Measurements from ENCODE around the gene CIRBP.

Gene CIRBP

DNA sequence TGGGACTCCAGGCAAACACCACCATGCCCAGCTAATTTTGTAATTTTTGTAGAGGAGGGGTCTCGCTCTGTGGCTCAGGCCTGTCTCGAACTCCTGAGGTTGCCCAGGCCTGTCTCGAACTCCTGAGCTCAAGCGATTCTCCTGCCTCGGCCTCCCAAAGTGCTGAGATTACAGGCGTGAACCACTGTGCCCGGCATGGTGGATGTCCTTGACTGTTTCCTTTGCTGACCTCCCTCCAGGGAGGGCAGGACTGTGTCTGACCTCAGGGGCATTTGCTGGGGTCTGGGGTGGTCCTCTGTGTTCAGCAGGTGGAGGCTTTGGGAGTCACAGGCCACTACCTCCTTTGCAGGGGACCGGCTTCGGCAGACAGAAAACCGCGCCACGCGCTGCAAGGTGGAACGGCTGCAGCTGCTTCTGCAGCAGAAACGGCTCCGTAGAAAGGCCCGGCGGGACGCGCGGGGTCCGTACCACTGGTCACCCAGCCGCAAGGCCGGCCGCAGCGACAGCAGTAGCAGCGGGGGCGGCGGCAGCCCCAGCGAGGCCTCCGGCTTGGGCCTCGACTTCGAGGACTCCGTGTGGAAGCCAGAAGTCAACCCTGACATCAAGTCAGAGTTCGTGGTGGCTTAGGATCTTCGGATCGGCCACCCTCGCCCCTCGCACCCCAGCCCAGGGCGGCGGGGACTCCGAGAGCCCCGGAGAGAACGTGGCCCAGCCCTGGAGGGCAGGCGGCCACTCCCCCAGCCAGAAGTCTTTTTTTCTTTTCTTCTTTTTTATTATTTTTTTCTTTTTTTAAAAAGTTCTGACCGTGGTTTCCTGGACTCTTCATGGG is 12.3 kb upstream of the CIRBP start:
- DNase-seq: no peak

DNA sequence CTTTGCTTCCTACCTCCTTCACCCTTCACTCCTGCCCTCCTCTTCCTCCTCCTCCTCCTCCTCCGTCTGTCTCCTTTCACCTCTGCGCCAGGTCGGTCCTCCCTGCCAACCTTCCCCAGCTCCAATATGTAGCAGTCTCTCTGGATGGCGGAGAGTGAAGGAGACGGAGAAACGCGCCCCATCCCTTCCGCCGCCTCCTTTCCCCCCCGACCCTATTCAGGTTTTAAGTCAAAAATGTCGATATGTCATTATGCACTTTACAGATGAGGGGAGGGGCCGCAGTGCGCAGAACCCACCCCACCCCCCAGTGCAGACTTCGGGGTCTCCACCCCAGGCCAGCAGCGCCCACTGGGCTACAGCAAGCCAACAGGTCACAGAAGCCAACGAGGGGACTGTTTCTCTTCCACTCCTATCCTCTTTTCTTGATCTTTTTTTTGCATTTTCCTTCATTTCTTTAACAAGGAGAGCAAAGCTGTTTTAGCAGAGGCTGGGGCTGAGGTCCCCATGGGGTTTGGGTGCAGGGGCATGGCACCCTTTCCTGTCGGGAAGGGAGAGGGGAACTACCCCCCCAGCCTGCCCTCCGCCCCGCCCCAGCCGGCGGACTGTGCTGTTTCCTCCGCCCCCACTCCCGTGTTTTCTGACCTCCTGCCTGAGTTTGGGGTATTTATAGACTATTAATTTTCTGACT is 11.5 kb upstream of the CIRBP start:
- DNase-seq: no peak

- no peak for DNase-seq
These were observed 11.0 kb upstream of the CIRBP start for GRCh38 chr19:1258163-1258492.

- DNase-seq: no peak
These were observed 10.4 kb upstream of the CIRBP start for GRCh38 chr19:1258707-1259205.

GRCh38 chr19:1259206-1259875 is 9.8 kb upstream of the CIRBP start:
- peak; percentile 37 to 46 for DNase-seq

DNA sequence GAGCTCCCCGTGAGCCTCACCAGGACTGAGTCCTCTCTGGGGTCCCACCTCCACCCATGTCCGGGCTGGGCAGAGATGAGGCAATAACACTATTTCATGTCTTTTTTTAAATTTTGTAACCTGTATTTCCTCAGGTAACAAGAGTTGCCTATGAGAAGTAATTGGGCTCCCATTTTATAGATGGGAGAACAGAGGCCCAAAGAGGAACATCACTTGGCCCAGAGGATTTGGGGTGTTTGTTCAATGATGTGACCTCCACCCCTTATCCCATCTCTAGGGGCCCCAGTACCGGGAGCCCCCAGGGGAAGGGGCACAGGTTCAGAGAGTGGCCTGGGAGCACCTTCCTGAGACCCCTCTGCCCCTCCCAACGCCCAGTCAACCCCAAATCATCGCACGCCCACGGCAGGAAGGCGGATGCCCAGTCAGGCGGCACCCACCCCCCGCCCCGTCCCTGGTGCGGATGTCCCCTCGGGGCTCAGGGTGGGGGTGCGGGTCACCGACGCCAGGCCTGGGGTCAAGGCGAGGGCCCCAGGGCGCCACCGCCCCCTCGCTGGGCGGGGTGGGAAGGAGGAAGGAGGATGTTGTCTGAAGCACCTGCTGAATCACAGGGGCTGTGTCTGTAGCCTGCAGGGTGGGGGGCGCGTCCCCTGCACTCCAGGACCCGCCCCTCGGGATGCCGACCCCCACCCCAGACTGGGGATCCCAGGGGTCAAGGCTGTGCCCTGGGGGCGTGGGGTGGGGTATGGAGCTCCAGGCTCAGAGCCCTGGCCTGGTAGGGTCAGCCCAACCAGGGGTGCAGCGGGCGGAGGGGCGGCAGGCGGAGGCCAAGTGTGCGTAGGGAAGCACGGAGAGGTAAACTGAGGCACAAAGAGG is 9.0 kb upstream of the CIRBP start:
- no peak for DNase-seq

DNA sequence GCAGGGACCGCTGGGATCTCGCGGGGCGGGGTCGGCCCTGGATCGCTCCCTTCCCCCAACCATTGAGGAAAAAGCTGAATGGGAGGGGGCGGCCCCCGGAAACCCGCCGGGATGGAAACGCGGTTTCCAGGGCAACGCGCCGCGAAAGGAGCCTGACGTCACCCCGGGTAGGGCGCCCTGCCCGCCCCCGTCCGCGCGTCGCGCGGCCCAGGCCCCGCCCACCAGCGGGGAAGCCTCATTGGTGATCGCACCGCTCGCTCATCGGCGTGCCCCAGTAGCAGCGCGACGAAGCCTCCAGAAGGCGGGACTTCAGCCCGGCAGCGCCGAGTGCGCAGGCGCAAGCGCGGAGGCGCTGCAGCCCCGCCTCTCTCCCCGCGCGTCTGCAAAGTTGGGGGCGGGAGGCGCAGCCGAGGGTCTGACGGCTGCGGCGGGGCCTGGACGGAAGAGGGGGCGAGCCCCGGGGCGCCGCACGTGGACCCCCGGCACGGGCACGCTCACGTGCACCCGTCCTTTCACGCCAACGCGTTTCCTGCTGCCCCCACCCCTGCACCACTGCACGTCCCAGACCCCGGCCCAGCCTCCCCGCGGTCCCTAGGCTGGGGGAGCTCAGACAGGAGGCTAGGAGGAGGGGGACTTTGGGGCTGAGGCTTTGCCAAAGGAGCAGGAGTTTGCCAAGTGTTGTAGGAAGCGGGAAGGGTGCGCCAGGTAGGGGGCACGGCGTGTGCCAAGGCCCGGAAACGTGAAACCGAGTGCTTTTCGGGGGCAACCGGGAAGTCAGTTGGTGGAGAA is 8.2 kb upstream of the CIRBP start:
- peak; percentile 86 to 91 for DNase-seq

- DNase-seq: peak in 1 of 2 experiments; percentile 24
These were observed 7.7 kb upstream of the CIRBP start for GRCh38 chr19:1261538-1261797.

DNA sequence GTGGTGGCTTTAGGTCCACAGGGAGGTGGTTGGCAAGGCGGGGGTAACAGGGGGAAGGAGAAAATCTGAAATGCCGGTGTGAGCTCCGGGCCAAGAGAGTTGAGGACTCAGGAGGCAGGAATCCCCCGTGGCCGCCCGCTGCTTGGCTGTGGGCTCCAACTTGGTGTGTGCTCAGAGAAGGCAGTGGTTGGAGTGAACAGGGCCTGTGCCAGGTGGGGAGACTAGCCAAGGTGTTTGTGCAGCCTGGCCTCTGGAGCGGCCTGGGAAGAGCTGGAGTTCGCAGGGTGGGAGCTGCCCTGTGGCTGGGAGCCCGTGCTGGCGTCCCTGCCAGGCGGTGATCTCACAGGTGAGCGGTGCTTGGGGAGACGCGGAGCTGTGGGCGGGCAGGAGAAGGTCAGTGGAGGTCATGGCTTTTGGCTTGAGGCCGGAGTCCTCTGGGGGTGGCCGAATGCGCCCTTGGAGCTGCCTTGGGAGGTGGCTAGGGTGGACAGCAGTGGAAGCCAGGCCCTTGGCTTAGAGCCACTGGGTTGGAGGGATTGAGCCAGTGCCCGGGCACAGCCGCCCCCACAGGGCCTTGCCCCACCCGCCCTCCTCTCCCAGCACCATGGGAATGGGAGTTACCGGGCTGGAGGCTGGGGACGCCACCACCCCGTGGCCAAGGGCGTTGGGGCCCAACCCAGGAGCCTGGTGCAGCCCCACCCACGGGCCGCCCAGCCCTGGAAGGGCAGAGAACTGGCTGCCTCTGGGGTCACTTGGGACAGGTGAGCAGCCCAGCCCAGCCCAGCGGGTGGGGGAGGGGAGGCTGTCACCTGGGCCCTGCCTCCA is 7.1 kb upstream of the CIRBP start:
- DNase-seq: no peak

- DNase-seq: no peak
These were observed 6.5 kb upstream of the CIRBP start for GRCh38 chr19:1262623-1263123.

- no peak for DNase-seq
These were observed 5.9 kb upstream of the CIRBP start for GRCh38 chr19:1263188-1263587.

- DNase-seq: no peak
These were observed 4.1 kb upstream of the CIRBP start for GRCh38 chr19:1264801-1265614.

DNA sequence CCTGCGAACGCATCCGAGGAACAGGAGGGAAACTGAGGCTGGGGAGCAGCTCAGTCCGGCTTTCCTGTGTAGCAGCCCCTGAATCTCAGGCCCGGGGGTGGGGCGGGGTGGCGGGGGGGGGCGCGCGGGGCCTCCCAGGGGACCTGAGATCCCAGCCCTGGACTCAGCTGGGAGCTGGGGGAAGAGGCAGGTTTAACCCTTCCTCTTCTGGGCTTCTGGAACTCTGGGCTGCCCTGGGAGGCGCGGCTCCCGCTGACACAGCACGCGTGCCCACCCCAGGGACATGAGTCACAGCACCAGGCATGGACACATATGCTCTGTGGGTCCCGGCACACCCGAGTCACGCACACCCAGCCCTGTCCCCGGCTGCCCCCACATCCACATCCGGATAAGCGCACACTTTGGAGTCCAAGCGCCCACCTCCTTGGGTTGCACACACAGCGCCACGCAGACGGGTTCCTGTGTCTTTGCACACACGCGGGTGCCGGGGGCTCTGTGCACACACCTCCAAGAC is 3.5 kb upstream of the CIRBP start:
- no peak for DNase-seq

DNA sequence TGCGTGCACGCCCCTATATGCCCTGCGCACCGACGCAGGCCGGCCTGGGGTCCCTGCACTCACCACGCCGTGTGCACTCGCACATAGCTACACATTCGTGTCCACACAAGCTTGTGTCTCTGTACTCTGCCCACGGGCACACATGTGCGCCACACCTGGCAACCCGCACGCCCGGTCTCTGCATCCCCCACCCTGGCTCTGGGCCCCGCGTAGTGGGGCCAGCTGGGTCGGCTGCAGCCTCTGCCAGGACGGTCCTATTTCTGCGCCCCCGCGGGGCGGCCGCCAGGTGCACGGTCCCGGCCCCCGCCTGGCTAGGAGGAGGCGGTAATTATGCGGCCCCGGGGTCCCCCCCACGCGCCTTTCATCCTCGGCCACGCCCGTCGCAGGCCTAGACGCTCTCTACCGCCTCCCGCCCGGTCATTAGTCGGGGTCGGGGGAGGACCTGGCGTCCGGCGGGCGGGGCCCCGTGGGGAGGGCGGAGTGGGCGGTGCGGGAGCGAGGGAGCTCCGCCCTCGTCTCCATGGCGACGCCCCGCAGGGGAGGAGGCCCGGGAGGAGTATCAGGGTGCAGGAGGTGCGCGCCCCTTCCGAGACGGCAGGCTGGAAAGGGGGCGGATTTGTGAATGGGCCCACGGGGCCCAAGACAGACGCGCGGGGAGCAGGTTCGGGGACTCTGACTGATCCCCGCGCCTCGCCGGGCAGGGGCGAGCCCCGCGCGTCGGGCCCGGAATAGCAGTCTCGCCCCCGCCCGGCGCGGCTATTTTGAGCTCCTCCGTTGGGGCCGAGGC is 2.8 kb upstream of the CIRBP start:
- peak; percentile 52 to 63 for DNase-seq

GRCh38 chr19:1266916-1267476 is 2.1 kb upstream of the CIRBP start:
- DNase-seq: peak in 1 of 2 experiments; percentile 16

- DNase-seq: no peak
These were observed 1.5 kb upstream of the CIRBP start for GRCh38 chr19:1267477-1268225.

DNA sequence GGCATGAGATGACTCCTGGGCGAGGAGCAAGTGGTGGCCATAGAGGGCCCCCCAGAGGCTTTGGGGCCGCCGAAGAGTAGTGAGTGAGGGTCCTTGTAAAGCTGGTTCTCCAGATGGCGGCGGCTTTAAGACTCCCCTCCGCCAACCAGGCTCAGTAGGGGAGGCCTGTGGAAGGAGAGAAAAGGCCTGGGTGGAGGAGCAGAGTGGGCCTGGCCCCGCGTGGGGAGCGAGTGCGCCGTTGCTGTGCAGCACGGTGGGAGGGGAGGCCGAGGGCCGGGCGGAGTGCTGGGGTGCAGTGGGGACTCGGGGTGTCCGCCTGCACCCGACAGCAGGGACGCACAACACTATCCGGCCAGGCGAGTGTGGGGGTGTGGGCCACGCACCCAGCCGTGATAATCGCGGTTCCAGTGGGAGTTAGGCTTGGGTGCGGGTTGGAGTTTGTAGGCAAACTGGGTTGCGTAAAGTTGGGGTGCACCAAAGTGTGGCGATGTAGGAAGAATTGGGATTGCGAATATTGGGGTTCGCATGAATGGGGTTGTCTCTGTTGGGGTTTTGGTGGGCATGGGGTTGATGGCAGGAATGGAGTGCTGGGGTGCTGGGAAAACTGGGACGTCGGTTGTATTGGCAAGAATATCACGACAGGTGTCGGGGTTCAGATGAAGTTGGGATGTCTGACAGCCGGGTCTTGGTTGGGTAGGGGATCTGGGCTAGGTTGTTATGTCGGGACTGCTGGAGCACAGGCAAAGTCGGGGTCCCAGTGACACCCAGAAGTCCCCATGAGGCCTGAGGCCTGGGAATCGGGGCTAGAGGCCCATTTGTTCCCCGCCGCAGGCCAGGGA is 687 bp upstream of the CIRBP start:
- DNase-seq: no peak

Data from Kasumi-1 (cell line).